ENCODE results near the gene OR51E2. TPM values are rescaled to one million over a fixed set of nuclear protein-coding genes. Genes with fewer than 3 reads are reported as not detected.

The OR51E2 gene
- total RNA-seq, 1 experiment from 2014 or later, result not detected

DNA sequence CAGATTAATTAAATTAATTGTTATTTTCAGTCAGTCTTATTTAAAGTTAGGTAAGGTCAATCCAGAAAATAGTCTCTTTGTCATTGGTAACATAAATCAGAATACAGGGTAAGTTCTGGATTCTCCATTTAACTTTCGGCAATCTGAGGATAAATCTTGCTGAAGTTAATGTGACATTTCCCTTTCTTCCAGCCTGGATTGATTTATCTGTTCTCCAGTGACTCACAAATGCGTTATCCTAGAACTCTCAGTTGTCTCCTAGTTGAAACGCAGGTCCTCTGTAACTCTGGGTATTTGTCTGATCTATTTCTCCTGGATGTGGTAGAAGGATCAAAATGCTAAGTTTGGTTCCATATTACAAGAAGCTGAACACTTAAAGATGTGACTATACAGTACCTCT lies 32.9 kb downstream of the OR51E2 start:
- no peak overlapping the region for H2BK20ac ChIP-seq (ENCODE audit: low read depth, low read length, poor library complexity, severe bottlenecking)
- no peaks in the 10 kb centered on the region for H3K23me2 ChIP-seq (ENCODE audit: insufficient read length, low read depth, low read length, poor library complexity, severe bottlenecking)
- H4K91ac ChIP-seq (ENCODE audit: insufficient read length, low read depth, low read length), result no peak overlapping the region
- no peak overlapping the region for H2BK15ac ChIP-seq (ENCODE audit: low read depth, low read length)
- no peak overlapping the region for H3T11ph ChIP-seq (ENCODE audit: low read length)
- Mint-ChIP-seq H3K4me3 (no peak overlapping the region), H3K36me3 (ENCODE audit: insufficient read depth in 1 of 3, low read depth in 3 of 3) (no peaks in the 10 kb centered on the region), H3K9me3 (no peaks in the 10 kb centered on the region), H3K27me3 (ENCODE audit: low read depth) (no peaks in the 10 kb centered on the region; the same call in 1 of the 2 replicates), H3K4me1 (no peaks in the 10 kb centered on the region), H3K27ac (no peak overlapping the region)
- H3K27ac ChIP-seq (ENCODE audit: insufficient read length, low read depth, low read length), result no peak overlapping the region
- no peak overlapping the region for H4K5ac ChIP-seq (ENCODE audit: insufficient read length, low read depth, low read length)
- no peaks in the 10 kb centered on the region for H3K4me1 ChIP-seq (ENCODE audit: insufficient read depth, low read length)
- no peak overlapping the region for H2AFZ ChIP-seq (ENCODE audit: low read length)
- no peaks in the 10 kb centered on the region for H3K79me2 ChIP-seq (ENCODE audit: insufficient read depth, low read length)
- H4K20me1 ChIP-seq (ENCODE audit: control insufficient read depth, insufficient read depth, insufficient read length), result no peaks in the 10 kb centered on the region
- no peak overlapping the region for H3K56ac ChIP-seq (ENCODE audit: insufficient read length, low read depth, low read length)
- no peak for DNase-seq
- H3K79me1 ChIP-seq (ENCODE audit: insufficient read depth, low read depth, low read length, poor library complexity, severe bottlenecking), result no peaks in the 10 kb centered on the region
- no peak overlapping the region for H4K8ac ChIP-seq (replicated peaks; ENCODE audit: insufficient read length, low read depth, low read length)
- no peak overlapping the region for H3K4me2 ChIP-seq (ENCODE audit: insufficient read depth, insufficient read length, low read length)
- no peak overlapping the region for H3K4ac ChIP-seq (ENCODE audit: low read depth, low read length)
- no peaks in the 10 kb centered on the region for H3K27me3 ChIP-seq (ENCODE audit: insufficient read depth, low read length)
- WGBS (ENCODE audit: extremely low coverage, insufficient read length, low lambda C conversion rate), result no CpG with 5 or more reads among the region's 3 CpGs
- H2AK5ac ChIP-seq (ENCODE audit: insufficient read length, low read length), result no peak overlapping the region
- H3K23ac ChIP-seq (ENCODE audit: insufficient read length, low read depth, low read length), result no peak overlapping the region
- no peak for TF ChIP-seq CTCF (conservative IDR thresholded peaks at IDR 0.05)
- H3K9ac ChIP-seq (ENCODE audit: extremely low read depth, insufficient read length, low read length), result no peak overlapping the region
- H2BK5ac ChIP-seq (ENCODE audit: insufficient read length, low read length), result no peak overlapping the region
- no peak overlapping the region for H2BK120ac ChIP-seq (ENCODE audit: low read depth, low read length, poor library complexity, severe bottlenecking)
- H3K14ac ChIP-seq (ENCODE audit: insufficient read depth, low read length), result no peak overlapping the region
- H2BK12ac ChIP-seq (ENCODE audit: insufficient read length, low read depth, low read length), result no peak overlapping the region
- H3K9me3 ChIP-seq (ENCODE audit: control insufficient read depth, low read depth, low read length), result no peaks in the 10 kb centered on the region
- no peak overlapping the region for H3K18ac ChIP-seq (ENCODE audit: insufficient read length, low read depth, low read length)
